Natural killer cell (primary cell): Measurements from ENCODE around the gene PPP2R5C. TPM values are rescaled to one million over a fixed set of nuclear protein-coding genes. Genes with fewer than 3 reads are reported as not detected.
A peak's percentile ranks its signal among the peaks of the same experiment; 100 is the strongest.

ENCODE experiments used
- ATAC-seq, 3 donors: fragments of 150-1000 bp in 2 of 3; fragments of 200-7000 bp in 1 of 3; cut with Tn5 transposase; 1 replicate in 1 of 3; 2 replicates in 2 of 3; pipeline ENCODE4 v1.10.0; 2021; ENCODE audit warnings: mild to moderate bottlenecking in 2 of 3, moderate library complexity in 2 of 3
- DNase-seq, 2 donors: peaks; one replicate each; pipeline versions ENCODE4 v3.0.0 to v3.0.0-alpha.2; 2013 to 2021; ENCODE audit warnings: mixed read lengths in 1 of 2
- H3K27ac ChIP-seq: one replicate; pipeline ENCODE4 v1.5.1; 2013; ENCODE audit warnings: mild to moderate bottlenecking, low read length
- H3K27me3 ChIP-seq: one replicate; pipeline ENCODE4 v1.6.1; 2013; ENCODE audit warnings: low read length; ENCODE audit not compliant: control insufficient read depth, insufficient read depth
- H3K36me3 ChIP-seq: one replicate; pipeline ENCODE4 v1.6.1; 2013; ENCODE audit warnings: low read length; ENCODE audit not compliant: control insufficient read depth, insufficient read depth
- H3K4me1 ChIP-seq: one replicate; pipeline ENCODE4 v1.6.1; 2013; ENCODE audit warnings: low read length; ENCODE audit not compliant: control insufficient read depth, insufficient read depth
- H3K4me3 ChIP-seq: one replicate; pipeline ENCODE4 v1.5.1; 2013; ENCODE audit warnings: low read length
- H3K9me3 ChIP-seq: one replicate; pipeline ENCODE4 v1.6.1; 2013; ENCODE audit warnings: low read length; ENCODE audit not compliant: control insufficient read depth, insufficient read depth
- H3K27ac Mint-ChIP-seq, 2 donors: one replicate each; pipeline ENCODE4 v1.8.0; 2022; ENCODE audit warnings: mild to moderate bottlenecking in 2 of 2, mixed read lengths in 2 of 2, moderate library complexity in 1 of 2
- H3K27me3 Mint-ChIP-seq, 2 donors: one replicate each; pipeline ENCODE4 v1.8.0; 2022; ENCODE audit warnings: low read depth in 2 of 2, mixed read lengths in 2 of 2
- H3K36me3 Mint-ChIP-seq: one replicate; pipeline ENCODE4 v1.8.0; 2022; ENCODE audit warnings: mixed read lengths
- H3K4me1 Mint-ChIP-seq, 2 donors: one replicate each; pipeline ENCODE4 v1.8.0; 2022; ENCODE audit warnings: mixed read lengths in 2 of 2
- H3K4me3 Mint-ChIP-seq: one replicate; pipeline ENCODE4 v1.8.0; 2022; ENCODE audit warnings: mild to moderate bottlenecking, moderate library complexity, mixed read lengths
- H3K9me3 Mint-ChIP-seq, 2 donors: one replicate each; pipeline ENCODE4 v1.8.0; 2022; ENCODE audit warnings: mixed read lengths in 2 of 2
- CTCF ChIP-seq: fragments of 200-600 bp; IDR thresholded peaks from one replicate; pipeline ENCODE4 v1.8.0; 2022; ENCODE audit warnings: antibody characterized with exemption
- WGBS: methylation state at CpG from one replicate; pipeline ENCODE4 v1.1.7; 2013; ENCODE audit warnings: missing lambda C conversion rate; ENCODE audit not compliant: insufficient coverage; 5-methylcytosine and 5-hydroxymethylcytosine counted together
- intact Hi-C: fragments of 100-400 bp; cut with micrococcal nuclease; formaldehyde crosslinking; loops from one replicate; pipeline ENCODE4 v1.14.2; 2022
- total RNA-seq, 4 donors: library from RNA; stranded (reverse); fragments of 120-200 nt in 1 of 4; gene quantifications; one replicate each; pipeline versions ENCODE4 v1.2.3 to v1.2.4, GENCODE V29; 2013 to 2022

The PPP2R5C gene
- total RNA-seq, 3 donors from 2014 or later (not counting 1 experiment from before 2014, with no cell fraction given), result 716 to 779 (median 736) TPM

GRCh38 chr14:101774006-101774795, 12.7 kb downstream of the PPP2R5C start:
- Mint-ChIP-seq H3K4me1 (peaks cover 40 to 57% of the 10 kb centered on the region in 2 donors), H3K27ac (peak overlapping the region; percentile 47 to 56), H3K36me3 (no peaks in the 10 kb centered on the region), H3K4me3 (no peak overlapping the region), H3K9me3 (no peaks in the 10 kb centered on the region), H3K27me3 (peaks cover 0 to 2% of the 10 kb centered on the region in 2 donors)
- no peak for TF ChIP-seq CTCF
- peaks cover 26% of the 10 kb centered on the region for H3K4me1 ChIP-seq
- no peak overlapping the region for H3K27ac ChIP-seq
- H3K4me3 ChIP-seq, result no peak overlapping the region
- H3K9me3 ChIP-seq, result no peaks in the 10 kb centered on the region
- no peaks in the 10 kb centered on the region for H3K36me3 ChIP-seq
- whole genome bisulfite sequencing, result 68% methylated on average over 7 of the region's 7 CpGs
- no peaks in the 10 kb centered on the region for H3K27me3 ChIP-seq
- ATAC-seq, result no peak
- DNase-seq, result no peak
- intact Hi-C loops, result loop anchor here (5.0 kb wide), 3 partner anchors 118 to 188 kb away; partner anchors contain the start of gene DYNC1H1

- H3K4me1 Mint-ChIP-seq, result peaks cover 46 to 63% of the 10 kb centered on the region in 2 donors
- WGBS, result 56% methylated on average over 7 of the region's 8 CpGs
These were observed 13.3 kb downstream of the PPP2R5C start for GRCh38 chr14:101774814-101775213.

GRCh38 chr14:101775826-101776225, 14.3 kb downstream of the PPP2R5C start:
- DNase-seq, result no peak
- H3K4me1 Mint-ChIP-seq, result peaks cover 54 to 66% of the 10 kb centered on the region in 2 donors
- 77% methylated on average over 4 of the region's 10 CpGs for WGBS
- no peak for TF ChIP-seq CTCF
- peak overlapping the region in 1 of 2 donors; percentile 8 for H3K27ac Mint-ChIP-seq
- H3K4me3 Mint-ChIP-seq, result no peak overlapping the region
- Histone ChIP-seq H3K9me3 (no peaks in the 10 kb centered on the region), H3K27me3 (peaks cover 5% of the 10 kb centered on the region), H3K27ac (no peak overlapping the region), H3K36me3 (no peaks in the 10 kb centered on the region), H3K4me1 (peaks cover 30% of the 10 kb centered on the region), H3K4me3 (no peak overlapping the region)
- H3K27me3 Mint-ChIP-seq, result peaks cover 0 to 10% of the 10 kb centered on the region in 2 donors
- ATAC-seq, result no peak
- no peaks in the 10 kb centered on the region for H3K9me3 Mint-ChIP-seq
- no peaks in the 10 kb centered on the region for H3K36me3 Mint-ChIP-seq
- intact Hi-C loops, result no loop called here

More at GRCh38 chr14:101774814-101775213, 13.3 kb downstream of the PPP2R5C start:
- intact Hi-C loops, result loop anchor here (5.0 kb wide), 3 partner anchors 117 to 187 kb away; partner anchors contain the start of gene DYNC1H1
- H3K4me3 Mint-ChIP-seq, result no peak overlapping the region
- peaks cover 0 to 7% of the 10 kb centered on the region in 2 donors for H3K27me3 Mint-ChIP-seq
- no peak for DNase-seq
- ATAC-seq, result no peak
- Histone ChIP-seq H3K9me3 (no peaks in the 10 kb centered on the region), H3K27ac (no peak overlapping the region), H3K27me3 (no peaks in the 10 kb centered on the region), H3K4me1 (peaks cover 26% of the 10 kb centered on the region), H3K36me3 (no peaks in the 10 kb centered on the region), H3K4me3 (no peak overlapping the region)
- TF ChIP-seq CTCF, result no peak
- no peaks in the 10 kb centered on the region for H3K36me3 Mint-ChIP-seq
- H3K9me3 Mint-ChIP-seq, result no peaks in the 10 kb centered on the region
- H3K27ac Mint-ChIP-seq, result peak overlapping the region; percentile 8 to 56
